GM19193 (cell line): ENCODE results near the gene RAB3IL1.

Experiments
- POLR2A ChIP-seq: IDR thresholded peaks from 4 replicates; pipeline ENCODE4 v1.6.1; 2011; ENCODE audit not compliant: insufficient read depth, insufficient read length; ENCODE audit errors: extremely low read depth

RAB3IL1 gene

GRCh38 chr11:61930933-61931332 is 13.6 kb upstream of the RAB3IL1 start:
- no peak for TF ChIP-seq POLR2A

- no peak for TF ChIP-seq POLR2A
Measured at GRCh38 chr11:61928606-61929005, 11.2 kb upstream of the RAB3IL1 start.

DNA sequence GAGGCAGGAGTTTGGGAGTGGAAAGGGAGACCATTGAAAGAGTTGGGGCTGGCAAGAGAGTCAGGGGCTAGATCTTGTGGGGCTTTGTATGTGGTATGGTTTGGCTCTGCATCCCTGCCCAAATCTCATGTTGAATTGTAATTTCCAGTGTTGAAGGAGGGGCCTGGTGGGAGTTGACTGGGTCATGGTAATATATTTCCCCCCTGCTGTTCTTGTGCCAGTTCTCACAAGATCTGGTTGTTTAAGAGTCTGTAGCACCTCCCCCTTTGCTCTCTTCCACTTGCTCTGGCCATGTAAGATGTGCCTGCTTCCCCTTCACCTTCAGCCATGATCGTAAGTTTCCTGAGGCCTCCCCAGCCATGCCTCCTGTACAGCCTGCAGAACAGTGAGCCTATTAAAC is 10.1 kb upstream of the RAB3IL1 start:
- no peak for TF ChIP-seq POLR2A

DNA sequence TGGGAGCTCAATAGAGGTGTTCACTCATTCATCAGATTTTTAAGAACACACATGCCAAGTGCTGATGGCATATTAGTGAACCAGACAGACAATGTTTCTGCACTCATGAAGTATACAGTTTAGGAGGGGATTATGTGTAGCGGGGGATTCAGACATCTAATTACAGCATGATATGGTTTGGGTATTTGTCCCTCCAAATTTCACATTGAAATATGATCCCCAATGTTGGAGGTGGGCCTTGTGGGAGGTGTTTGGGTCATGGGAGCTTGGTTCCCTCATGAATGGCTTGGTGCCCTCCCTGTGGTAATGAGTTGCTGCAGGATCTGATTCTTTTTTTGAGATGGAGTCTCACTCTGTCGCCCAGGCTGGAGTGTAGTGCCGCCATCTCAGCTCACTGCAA is 8.9 kb upstream of the RAB3IL1 start:
- TF ChIP-seq POLR2A = no peak

DNA sequence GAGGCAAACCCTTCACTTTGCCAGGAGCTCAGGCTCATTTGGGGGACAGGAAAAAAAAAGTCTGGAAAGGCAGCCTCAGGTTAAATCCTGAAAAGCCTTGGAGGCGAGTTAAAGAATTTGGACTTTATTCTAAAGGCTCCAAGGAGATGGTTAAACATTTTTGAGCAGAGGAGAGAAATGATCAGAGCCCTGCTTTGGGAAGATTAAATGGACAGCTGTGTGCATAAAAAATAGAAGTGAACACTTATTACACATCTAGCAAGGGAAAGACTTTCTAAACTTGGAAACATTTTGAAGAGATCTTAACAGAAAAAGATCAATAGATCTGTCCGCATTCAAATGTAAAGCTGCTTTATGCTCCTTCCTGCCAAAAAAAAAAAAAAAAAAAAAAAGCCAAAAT is 8.4 kb upstream of the RAB3IL1 start:
- TF ChIP-seq POLR2A = no peak

DNA sequence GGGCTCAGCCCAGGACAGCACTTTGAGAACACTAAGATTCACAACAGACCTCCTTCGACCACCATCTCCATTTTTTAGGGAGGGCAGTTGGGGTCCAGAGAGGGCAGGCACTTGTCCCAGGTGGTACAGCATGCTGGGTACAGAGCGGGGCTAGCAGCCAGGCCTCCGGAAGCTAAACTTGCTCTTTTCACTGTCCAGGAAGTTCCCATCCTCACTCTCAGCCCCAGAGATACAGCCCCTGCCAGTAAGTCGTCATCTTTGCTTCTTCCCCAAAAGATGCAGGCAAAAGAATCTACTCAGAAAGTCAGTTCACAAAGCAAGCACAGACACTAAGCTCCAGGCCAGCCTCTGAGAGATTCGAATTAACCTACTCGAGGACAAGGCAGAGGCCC is 6.7 kb upstream of the RAB3IL1 start:
- no peak for TF ChIP-seq POLR2A

- no peak for TF ChIP-seq POLR2A
Measured at GRCh38 chr11:61923166-61924063, 6.0 kb upstream of the RAB3IL1 start.

DNA sequence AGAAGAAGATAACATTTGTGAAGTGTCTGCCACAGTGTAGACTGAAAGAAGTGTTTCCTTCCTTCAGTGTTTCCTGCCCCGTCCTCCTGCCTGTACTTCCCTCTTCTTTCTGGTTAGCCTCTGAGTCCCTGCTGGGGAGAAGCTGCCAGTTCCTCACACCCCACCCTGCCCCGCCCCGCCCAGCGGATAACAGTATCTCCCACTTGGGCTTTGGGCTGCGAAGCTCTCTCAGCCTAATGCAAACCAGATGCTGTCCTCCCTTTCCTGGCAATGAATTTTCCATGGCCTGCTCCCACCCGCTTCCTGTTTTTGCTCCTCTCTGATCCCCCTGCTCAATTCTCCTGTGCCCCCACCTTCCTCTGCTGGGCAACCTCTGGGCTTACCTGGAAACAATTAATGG is 5.2 kb upstream of the RAB3IL1 start:
- no peak for TF ChIP-seq POLR2A

- no peak for TF ChIP-seq POLR2A
Measured at GRCh38 chr11:61921446-61921845, 4.1 kb upstream of the RAB3IL1 start.

GRCh38 chr11:61919705-61920631 is 2.6 kb upstream of the RAB3IL1 start:
- TF ChIP-seq POLR2A = no peak

DNA sequence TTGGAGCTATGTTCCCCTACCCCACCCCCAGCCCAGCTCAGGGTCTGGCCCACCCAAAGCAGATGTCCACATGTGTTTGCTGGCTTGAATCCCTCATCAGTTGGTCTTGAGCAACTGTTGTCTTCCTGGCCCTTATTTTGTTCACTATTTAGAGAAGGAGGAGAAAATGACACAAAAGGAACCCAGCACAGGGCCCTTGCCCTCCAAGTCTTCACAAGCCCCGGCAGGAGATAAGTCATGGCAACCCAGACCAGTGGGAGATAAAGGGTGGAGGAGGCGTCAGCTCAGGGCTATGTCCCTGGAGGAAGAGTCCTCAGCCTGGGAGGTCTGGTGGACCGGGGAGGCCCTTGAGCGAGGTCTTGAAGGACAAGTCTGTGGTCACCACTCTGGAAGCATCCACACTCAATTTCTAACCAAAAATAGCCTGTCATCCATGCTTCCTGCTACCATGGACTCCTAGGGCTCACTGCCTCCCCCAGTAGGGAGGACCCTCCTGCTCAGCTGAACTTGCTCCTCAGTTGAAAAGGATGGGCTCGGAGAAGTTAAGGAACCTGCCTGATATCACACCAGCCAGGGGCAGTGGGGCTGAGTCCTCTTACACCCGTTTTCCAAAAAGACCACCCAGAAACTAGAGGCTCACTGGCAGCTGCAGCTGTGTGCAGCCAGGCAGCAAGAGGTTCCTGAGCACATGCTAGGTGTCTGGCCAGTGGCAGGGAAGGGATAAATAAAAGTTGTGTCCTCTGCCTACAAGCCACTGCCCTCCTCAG is 1.8 kb upstream of the RAB3IL1 start:
- no peak for TF ChIP-seq POLR2A

GRCh38 chr11:61918251-61918937 is 1.0 kb upstream of the RAB3IL1 start:
- TF ChIP-seq POLR2A = no peak

DNA sequence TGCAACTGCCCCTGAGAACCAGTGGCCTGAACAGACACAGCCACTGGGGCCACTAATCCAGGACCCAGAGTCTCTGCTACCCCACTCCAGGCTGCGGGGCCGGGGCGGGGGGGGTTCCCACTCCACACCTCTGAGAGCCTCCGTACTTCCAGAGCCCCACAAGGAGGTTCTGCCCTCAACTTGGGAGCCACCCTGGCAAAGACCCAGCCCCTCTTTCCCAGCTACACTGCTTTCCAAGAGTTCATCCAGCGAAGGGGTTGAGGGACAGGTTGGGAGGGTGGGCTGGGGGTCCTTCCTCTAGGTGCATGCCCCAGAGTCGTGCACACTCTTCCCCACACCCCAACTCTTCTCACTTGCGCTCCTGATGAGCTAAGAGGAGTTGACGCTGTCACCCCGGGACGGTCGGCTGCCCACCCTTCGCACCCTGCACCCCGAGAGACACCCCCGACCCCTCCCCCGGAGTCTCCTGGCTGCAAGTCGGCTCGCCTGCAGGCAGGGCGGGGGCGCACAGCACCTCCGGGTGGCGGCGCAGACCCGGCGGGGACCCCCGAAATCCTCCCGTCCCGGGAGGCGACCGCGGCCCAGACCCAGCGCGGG is 531 bp downstream of the RAB3IL1 start:
- no peak for TF ChIP-seq POLR2A
